ENCODE data around the gene FA2H. TPM values are rescaled to one million over a fixed set of nuclear protein-coding genes. Genes with fewer than 3 reads are reported as not detected.

The FA2H gene
- polyA plus RNA-seq, 2 of the 4 experiments (the other 2 are of a cell fraction), result 5.6 to 7.1 TPM

GRCh38 chr16:74771656-74772315 lies 2.8 kb downstream of the FA2H start:
- no peak overlapping the region; the same call in 2 of the 3 replicates for H3K4me2 ChIP-seq
- H3K4me1 ChIP-seq, result peaks cover 10% of the 10 kb centered on the region; the same call in 2 of the 3 replicates
- POLR2A ChIA-PET, result no interaction called here
- WGBS (ENCODE audit: missing lambda C conversion rate), result 85% methylated on average over 11 of the region's 11 CpGs
- DNase-seq (ENCODE audit: low read depth in 1 of 2, low spot score in 1 of 2), result no peak
- no peak for TF ChIP-seq HES2 (IDR thresholded peaks at IDR 0.05)
- TF ChIP-seq FOSB (CRISPR knock-in tag; IDR thresholded peaks at IDR 0.05), result no peak
- no peak for TF ChIP-seq USF2 (IDR thresholded peaks at IDR 0.05)
- TF ChIP-seq JUNB (IDR thresholded peaks at IDR 0.05), result no peak
- no peak for TF ChIP-seq HOXB13 (CRISPR knock-in tag; IDR thresholded peaks at IDR 0.05; ENCODE audit: low read depth)
- no peak for TF ChIP-seq PBX3 (IDR thresholded peaks at IDR 0.05)
- no peak for TF ChIP-seq NPAS2 (CRISPR knock-in tag; IDR thresholded peaks at IDR 0.05; ENCODE audit: borderline replicate concordance)
- TF ChIP-seq FOSL2 (IDR thresholded peaks at IDR 0.05), result no peak
- no peak for TF ChIP-seq FOSL2 (CRISPR knock-in tag; IDR thresholded peaks at IDR 0.05)
- no peak for TF ChIP-seq KDM1A (IDR thresholded peaks at IDR 0.05; ENCODE audit: low read depth)
- TF ChIP-seq ZSCAN20 (CRISPR knock-in tag; IDR thresholded peaks at IDR 0.05), result no peak
- TF ChIP-seq ZFP36 (IDR thresholded peaks at IDR 0.05; ENCODE audit: borderline replicate concordance, partially characterized antibody), result no peak
- TF ChIP-seq CHD2 (IDR thresholded peaks at IDR 0.05; ENCODE audit: low read length, partially characterized antibody), result no peak
- TF ChIP-seq SMC3 (IDR thresholded peaks at IDR 0.05), result no peak
- TF ChIP-seq HOXA7 (CRISPR knock-in tag; IDR thresholded peaks at IDR 0.05), result no peak
- TF ChIP-seq KDM5A (IDR thresholded peaks at IDR 0.05), result no peak
- TF ChIP-seq EP300 (IDR thresholded peaks at IDR 0.05), result no peak
- TF ChIP-seq MAX (IDR thresholded peaks at IDR 0.05), result no peak
- no peak for TF ChIP-seq HDAC2 (IDR thresholded peaks at IDR 0.05)
- TF ChIP-seq RAD21 (conservative IDR thresholded peaks at IDR 0.05 in 1 of 2, IDR thresholded peaks at IDR 0.05 in 1 of 2), result no peak
- CTCF ChIA-PET, result interaction anchor here (1.2 to 2.2 kb wide), 4 partner anchors 42 to 91 kb away, joined by 3 to 8 read pairs (median 6); no protein-coding TSS in a partner anchor
- no peak for ATAC-seq
- no peaks in the 10 kb centered on the region for H3K9me3 ChIP-seq
- H3K4me3 ChIP-seq, result no peak overlapping the region
- no peak overlapping the region for H3K27ac ChIP-seq
- FAIRE-seq, result no peak

- Histone ChIP-seq H3K4me3 (no peak overlapping the region), H3K9me3 (no peaks in the 10 kb centered on the region), H3K27ac (no peak overlapping the region), H3K4me2 (no peak overlapping the region; the same call in 2 of the 3 replicates), H3K4me1 (peaks cover 10% of the 10 kb centered on the region; the same call in 2 of the 3 replicates)
- FAIRE-seq (no peak), DNase-seq (ENCODE audit: low read depth in 1 of 2, low spot score in 1 of 2) (no peak), ATAC-seq (no peak)
- ChIA-PET CTCF (interaction anchor here (1.2 to 2.0 kb wide), 3 partner anchors 42 to 92 kb away, joined by 3 to 7 read pairs (median 4); no protein-coding TSS in a partner anchor), POLR2A (no interaction called here)
- WGBS (ENCODE audit: missing lambda C conversion rate), result 73% methylated on average over 13 of the region's 13 CpGs
- TF ChIP-seq HOXB13 (CRISPR knock-in tag; IDR thresholded peaks at IDR 0.05; ENCODE audit: low read depth), result no peak
- TF ChIP-seq POLR2AphosphoS2 (conservative IDR thresholded peaks at IDR 0.05; ENCODE audit: low read length), result no peak
- no peak for TF ChIP-seq USF2 (IDR thresholded peaks at IDR 0.05)
Measured at GRCh38 chr16:74770831-74771526, 3.6 kb downstream of the FA2H start.
